Measurements from ENCODE around the gene WDFY4.

DNA sequence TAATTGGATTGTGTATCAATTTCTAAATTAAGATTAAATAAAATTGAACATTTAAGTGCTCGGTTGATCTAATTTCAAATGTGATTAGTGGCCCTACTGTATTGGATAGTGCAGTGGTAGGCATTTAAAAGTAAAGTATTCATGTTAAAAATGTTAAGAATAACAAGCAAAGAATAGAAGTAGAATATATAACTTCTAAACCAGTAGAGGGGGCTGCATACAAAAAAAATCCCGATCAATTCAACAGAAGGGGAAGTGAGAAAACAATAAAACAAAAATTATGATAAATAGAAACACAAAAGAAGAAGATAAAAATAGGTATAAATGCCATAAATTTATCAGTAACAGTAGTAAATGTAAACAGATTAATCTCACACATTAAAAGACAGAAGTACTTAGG is 24.9 kb upstream of the WDFY4 start:
- TF ChIP-seq ZBTB40 (IDR thresholded peaks at IDR 0.05) (no peak), ZBTB40 (CRISPR knock-in tag; IDR thresholded peaks at IDR 0.05) (no peak), POLR2A (IDR thresholded peaks at IDR 0.05; ENCODE audit: insufficient read depth in 1 of 2, low read depth in 2 of 2, low read length in 2 of 2) (no peak), EZH2 (conservative IDR thresholded peaks at IDR 0.05; ENCODE audit: low read depth, low read length) (no peak), NFE2L1 (CRISPR knock-in tag; IDR thresholded peaks at IDR 0.05; ENCODE audit: borderline replicate concordance) (no peak), SRSF1 (optimal IDR thresholded peaks at IDR 0.05; ENCODE audit: low read depth, low read length) (no peak), SALL1 (CRISPR knock-in tag; IDR thresholded peaks at IDR 0.05) (no peak), ZNF547 (CRISPR knock-in tag; IDR thresholded peaks at IDR 0.05) (no peak)
- TF ChIP-seq, protein P1, sequence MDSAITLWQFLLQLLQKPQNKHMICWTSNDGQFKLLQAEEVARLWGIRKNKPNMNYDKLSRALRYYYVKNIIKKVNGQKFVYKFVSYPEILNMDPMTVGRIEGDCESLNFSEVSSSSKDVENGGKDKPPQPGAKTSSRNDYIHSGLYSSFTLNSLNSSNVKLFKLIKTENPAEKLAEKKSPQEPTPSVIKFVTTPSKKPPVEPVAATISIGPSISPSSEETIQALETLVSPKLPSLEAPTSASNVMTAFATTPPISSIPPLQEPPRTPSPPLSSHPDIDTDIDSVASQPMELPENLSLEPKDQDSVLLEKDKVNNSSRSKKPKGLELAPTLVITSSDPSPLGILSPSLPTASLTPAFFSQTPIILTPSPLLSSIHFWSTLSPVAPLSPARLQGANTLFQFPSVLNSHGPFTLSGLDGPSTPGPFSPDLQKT (CRISPR knock-in tag; IDR thresholded peaks at IDR 0.05; ENCODE audit: borderline replicate concordance): no peak

Measured in HepG2 (cell line).